KMS-11 (cell line): ENCODE results near the gene ACP2.

Source experiments
- H2AFZ ChIP-seq: fragments of 200-600 bp; sonication (generic); 2 replicates; pipeline ENCODE4 v1.6.1; 2016; ENCODE audit warnings: antibody characterized with exemption, mixed run types, low read depth
- H3K27ac ChIP-seq: fragments of 200-600 bp; sonication (generic); 2 replicates; pipeline ENCODE4 v1.6.1; 2016; ENCODE audit warnings: mild to moderate bottlenecking, mixed run types
- H3K27me3 ChIP-seq: fragments of 200-600 bp; sonication (generic); 2 replicates; pipeline ENCODE4 v1.6.1; 2017; ENCODE audit warnings: mild to moderate bottlenecking, low read depth, mixed run types, moderate library complexity; ENCODE audit not compliant: insufficient read depth
- H3K36me3 ChIP-seq: fragments of 200-600 bp; sonication (generic); 2 replicates; pipeline ENCODE4 v1.6.1; 2017; ENCODE audit warnings: mild to moderate bottlenecking, mixed run types; ENCODE audit not compliant: insufficient read depth
- H3K4me1 ChIP-seq: fragments of 200-600 bp; sonication (generic); 2 replicates; pipeline ENCODE4 v1.6.1; 2016; ENCODE audit warnings: mild to moderate bottlenecking, low read depth, mixed run types; ENCODE audit not compliant: poor library complexity, severe bottlenecking
- H3K4me2 ChIP-seq: fragments of 200-600 bp; sonication (generic); 2 replicates; pipeline ENCODE4 v1.7.0; 2016; ENCODE audit warnings: mild to moderate bottlenecking, mixed run types
- H3K4me3 ChIP-seq: fragments of 200-600 bp; sonication (generic); IDR thresholded peaks from 2 replicates; pipeline ENCODE4 v1.6.1; 2017; ENCODE audit warnings: low read depth, low read length, mixed read lengths; ENCODE audit not compliant: insufficient read depth
- H3K79me2 ChIP-seq: fragments of 200-600 bp; sonication (generic); 2 replicates; pipeline ENCODE4 v1.6.1; 2016; ENCODE audit warnings: low read depth, mixed run types; ENCODE audit not compliant: insufficient read depth
- H3K9ac ChIP-seq: fragments of 200-600 bp; sonication (generic); 2 replicates; pipeline ENCODE4 v1.6.1; 2016; ENCODE audit warnings: mild to moderate bottlenecking, mixed run types
- H4K20me1 ChIP-seq: fragments of 200-600 bp; sonication (generic); 2 replicates; pipeline ENCODE4 v1.6.1; 2016; ENCODE audit warnings: mild to moderate bottlenecking, mixed run types; ENCODE audit not compliant: insufficient read depth
- TF ChIP-seq, protein P1 (sequence below): fragments of 200-600 bp; sonication (generic); conservative IDR thresholded peaks from 2 replicates; pipeline ENCODE4 v1.6.1; 2017; ENCODE audit warnings: low read depth, mild to moderate bottlenecking, antibody characterized with exemption, low read length, moderate library complexity, mixed read lengths

The ACP2 gene

GRCh38 chr11:47235163-47235562 lies 13.5 kb downstream of the ACP2 start:
- Histone ChIP-seq H3K4me3 (no peak overlapping the region), H3K27ac (no peak overlapping the region), H3K36me3 (no peaks in the 10 kb centered on the region), H3K79me2 (no peaks in the 10 kb centered on the region), H4K20me1 (no peaks in the 10 kb centered on the region), H3K4me2 (no peak overlapping the region), H3K27me3 (no peaks in the 10 kb centered on the region), H3K4me1 (no peaks in the 10 kb centered on the region), H3K9ac (no peak overlapping the region), H2AFZ (no peak overlapping the region)
- TF ChIP-seq, protein P1, sequence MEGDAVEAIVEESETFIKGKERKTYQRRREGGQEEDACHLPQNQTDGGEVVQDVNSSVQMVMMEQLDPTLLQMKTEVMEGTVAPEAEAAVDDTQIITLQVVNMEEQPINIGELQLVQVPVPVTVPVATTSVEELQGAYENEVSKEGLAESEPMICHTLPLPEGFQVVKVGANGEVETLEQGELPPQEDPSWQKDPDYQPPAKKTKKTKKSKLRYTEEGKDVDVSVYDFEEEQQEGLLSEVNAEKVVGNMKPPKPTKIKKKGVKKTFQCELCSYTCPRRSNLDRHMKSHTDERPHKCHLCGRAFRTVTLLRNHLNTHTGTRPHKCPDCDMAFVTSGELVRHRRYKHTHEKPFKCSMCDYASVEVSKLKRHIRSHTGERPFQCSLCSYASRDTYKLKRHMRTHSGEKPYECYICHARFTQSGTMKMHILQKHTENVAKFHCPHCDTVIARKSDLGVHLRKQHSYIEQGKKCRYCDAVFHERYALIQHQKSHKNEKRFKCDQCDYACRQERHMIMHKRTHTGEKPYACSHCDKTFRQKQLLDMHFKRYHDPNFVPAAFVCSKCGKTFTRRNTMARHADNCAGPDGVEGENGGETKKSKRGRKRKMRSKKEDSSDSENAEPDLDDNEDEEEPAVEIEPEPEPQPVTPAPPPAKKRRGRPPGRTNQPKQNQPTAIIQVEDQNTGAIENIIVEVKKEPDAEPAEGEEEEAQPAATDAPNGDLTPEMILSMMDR = no peak

- no peaks in the 10 kb centered on the region for H3K79me2 ChIP-seq
- TF ChIP-seq, protein P1 = no peak
Measured at GRCh38 chr11:47234669-47235100, 13.9 kb downstream of the ACP2 start.

DNA sequence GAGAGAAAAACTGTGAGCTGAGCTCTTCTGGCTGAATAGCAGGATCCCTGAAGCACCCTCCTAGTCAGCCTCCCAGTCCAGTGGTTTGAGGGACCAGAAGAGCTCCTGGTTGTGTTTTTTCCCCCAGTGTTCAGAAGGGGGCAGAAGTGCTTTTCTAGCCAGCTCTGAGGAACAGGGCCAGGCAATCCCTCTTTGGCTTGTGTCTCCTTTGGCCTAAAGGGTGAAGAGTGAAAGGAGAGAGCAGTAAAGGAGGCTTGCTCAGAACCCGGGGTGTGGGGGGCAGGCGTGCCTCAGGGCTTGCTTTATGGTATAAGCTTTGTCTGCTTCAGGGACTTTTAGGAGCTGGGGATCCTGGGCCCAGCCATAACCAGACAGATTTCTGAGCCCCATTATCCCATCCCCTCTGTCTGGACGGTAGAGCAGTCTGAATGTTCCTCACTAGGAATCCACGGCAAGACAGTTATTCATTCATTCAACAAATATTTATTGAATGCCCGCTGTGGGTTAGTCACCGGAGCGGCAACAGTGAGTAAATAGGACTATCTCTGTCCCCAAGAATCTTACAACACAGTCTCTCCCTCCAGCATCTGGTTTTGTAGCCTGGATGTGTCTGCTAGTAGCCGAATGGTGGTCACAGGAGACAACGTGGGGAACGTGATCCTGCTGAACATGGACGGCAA lies 14.5 kb downstream of the ACP2 start:
- Histone ChIP-seq H3K9ac (no peak overlapping the region), H3K4me2 (no peak overlapping the region), H4K20me1 (no peaks in the 10 kb centered on the region), H3K4me3 (no peak overlapping the region), H2AFZ (no peak overlapping the region), H3K27ac (no peak overlapping the region), H3K79me2 (no peaks in the 10 kb centered on the region), H3K4me1 (no peaks in the 10 kb centered on the region), H3K36me3 (no peaks in the 10 kb centered on the region), H3K27me3 (no peaks in the 10 kb centered on the region)
- TF ChIP-seq, protein P1 = 0 out of 2 replicates have a peak, but pooled peaks have one; percentile 22

More at GRCh38 chr11:47234669-47235100, 13.9 kb downstream of the ACP2 start:
- Histone ChIP-seq H3K9ac (no peak overlapping the region), H3K27me3 (no peaks in the 10 kb centered on the region), H3K4me3 (no peak overlapping the region), H2AFZ (no peak overlapping the region), H4K20me1 (no peaks in the 10 kb centered on the region), H3K4me1 (no peaks in the 10 kb centered on the region), H3K4me2 (no peak overlapping the region), H3K27ac (no peak overlapping the region), H3K36me3 (no peaks in the 10 kb centered on the region)

DNA sequence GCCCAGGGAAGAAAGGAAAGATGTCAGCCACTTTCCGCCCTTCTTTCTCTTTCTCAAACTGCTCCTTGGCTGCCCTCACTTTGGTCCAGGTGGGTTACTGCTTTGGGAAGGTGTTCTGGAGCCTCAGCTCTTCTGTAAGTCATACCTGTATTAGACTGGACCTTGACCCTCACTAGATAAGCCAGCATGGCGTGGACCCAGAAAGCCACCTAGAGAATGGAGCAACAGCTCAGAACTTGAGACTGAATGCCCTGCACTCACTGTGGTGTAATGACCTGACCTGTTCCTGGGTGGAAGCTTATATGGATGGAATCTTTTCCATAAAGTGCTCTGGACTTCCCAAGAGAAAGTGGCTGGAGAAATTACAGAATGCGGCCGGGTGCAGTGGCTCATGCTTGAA lies 15.6 kb downstream of the ACP2 start:
- Histone ChIP-seq H3K79me2 (no peaks in the 10 kb centered on the region), H3K36me3 (no peaks in the 10 kb centered on the region)

More for the DNA sequence above, 15.6 kb downstream of the ACP2 start:
- TF ChIP-seq, protein P1 = no peak
- H3K4me3 ChIP-seq = no peak overlapping the region
- H3K4me2 ChIP-seq = no peak overlapping the region
- H3K4me1 ChIP-seq = no peaks in the 10 kb centered on the region
- no peak overlapping the region for H2AFZ ChIP-seq
- no peaks in the 10 kb centered on the region for H3K27me3 ChIP-seq
- H3K9ac ChIP-seq = no peak overlapping the region
- no peak overlapping the region for H3K27ac ChIP-seq
- no peaks in the 10 kb centered on the region for H4K20me1 ChIP-seq
